ENCODE data around the gene HP1BP3.
A peak's percentile ranks its signal among the peaks of the same experiment; 100 is the strongest.

Gene HP1BP3

GRCh38 chr1:20711285-20712214 is 75.6 kb downstream of the HP1BP3 start:
- DNase-seq (ENCODE audit: low spot score): no peak

GRCh38 chr1:20710469-20711284 is 76.4 kb downstream of the HP1BP3 start:
- no peak for DNase-seq (ENCODE audit: low spot score)

- DNase-seq (ENCODE audit: low spot score): no peak
Measured at GRCh38 chr1:20709868-20710267, 77.2 kb downstream of the HP1BP3 start.

- no peak for DNase-seq (ENCODE audit: low spot score)
Measured at GRCh38 chr1:20708891-20709290, 78.2 kb downstream of the HP1BP3 start.

GRCh38 chr1:20708057-20708456 is 79.0 kb downstream of the HP1BP3 start:
- DNase-seq (ENCODE audit: low spot score): no peak

GRCh38 chr1:20706841-20707240 is 80.3 kb downstream of the HP1BP3 start:
- DNase-seq (ENCODE audit: low spot score): no peak

GRCh38 chr1:20705203-20705755 is 81.8 kb downstream of the HP1BP3 start:
- DNase-seq (ENCODE audit: low spot score): no peak

GRCh38 chr1:20704390-20705202 is 82.5 kb downstream of the HP1BP3 start:
- no peak for DNase-seq (ENCODE audit: low spot score)

GRCh38 chr1:20703124-20703756 is 83.9 kb downstream of the HP1BP3 start:
- DNase-seq (ENCODE audit: low spot score): no peak

- DNase-seq (ENCODE audit: low spot score): no peak
Measured at GRCh38 chr1:20702416-20702815, 84.7 kb downstream of the HP1BP3 start.

- DNase-seq (ENCODE audit: low spot score): no peak
Measured at GRCh38 chr1:20701847-20702246, 85.3 kb downstream of the HP1BP3 start.

- DNase-seq (ENCODE audit: low spot score): no peak
Measured at GRCh38 chr1:20701446-20701845, 85.7 kb downstream of the HP1BP3 start.

GRCh38 chr1:20700636-20701215 is 86.4 kb downstream of the HP1BP3 start:
- no peak for DNase-seq (ENCODE audit: low spot score)

- DNase-seq (ENCODE audit: low spot score): no peak
Measured at GRCh38 chr1:20699558-20699957, 87.5 kb downstream of the HP1BP3 start.

- peak; percentile 51 for DNase-seq (ENCODE audit: low spot score)
Measured at GRCh38 chr1:20698195-20698910, 88.8 kb downstream of the HP1BP3 start.

- no peak for DNase-seq (ENCODE audit: low spot score)
Measured at GRCh38 chr1:20697563-20697962, 89.5 kb downstream of the HP1BP3 start.

GRCh38 chr1:20696397-20697333 is 90.4 kb downstream of the HP1BP3 start:
- DNase-seq (ENCODE audit: low spot score): peak; percentile 89

- DNase-seq (ENCODE audit: low spot score): no peak
Measured at GRCh38 chr1:20695515-20695914, 91.6 kb downstream of the HP1BP3 start.

GRCh38 chr1:20693623-20694022 is 93.5 kb downstream of the HP1BP3 start:
- DNase-seq (ENCODE audit: low spot score): no peak
